ENCODE data around the gene NDFIP1. TPM values are rescaled to one million over a fixed set of nuclear protein-coding genes. Genes with fewer than 3 reads are reported as not detected.

Gene NDFIP1
- total RNA-seq, 1 experiment from 2014 or later: 26.6 TPM

DNA sequence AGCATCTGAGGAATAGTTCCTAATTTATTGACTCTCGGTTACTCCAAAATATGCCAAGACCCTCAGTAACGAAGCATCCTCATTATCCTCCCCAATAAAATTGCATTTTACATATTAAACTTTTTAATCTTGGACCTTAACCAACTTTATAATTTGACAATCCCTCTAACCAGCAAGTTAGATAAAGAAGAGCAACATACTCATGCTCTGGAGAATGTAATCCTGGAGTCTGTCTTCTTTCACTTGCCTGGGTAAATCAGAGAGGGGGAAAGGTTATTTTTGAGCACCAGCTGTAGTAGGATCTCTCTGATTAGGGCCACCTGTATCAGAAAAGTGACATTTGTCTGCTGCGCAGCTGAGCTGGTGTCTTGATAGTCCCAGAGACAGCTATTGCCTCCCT, 59.8 kb downstream of the NDFIP1 start:
- H3K27ac Mint-ChIP-seq: no peak overlapping the region
- WGBS (ENCODE audit: extremely low coverage, insufficient read length, low lambda C conversion rate): no CpG with 5 or more reads among the region's 3 CpGs

More for the DNA sequence above, 59.8 kb downstream of the NDFIP1 start:
- peaks cover 27% of the 10 kb centered on the region in 2 experiments for H3K4me1 Mint-ChIP-seq
- H3K36me3 Mint-ChIP-seq (ENCODE audit: insufficient read depth in 1 of 3, low read depth in 3 of 3): peaks cover 0 to 2% (median 0%) of the 10 kb centered on the region in 3 experiments; a peak in 1 of 7 replicates
- no peaks in the 10 kb centered on the region; a peak in 1 of 5 replicates for H3K9me3 Mint-ChIP-seq
- Histone ChIP-seq H4K8ac (replicated peaks; ENCODE audit: insufficient read length, low read depth, low read length) (no peak overlapping the region), H2AK5ac (ENCODE audit: insufficient read length, low read length) (no peak overlapping the region), H3K79me2 (ENCODE audit: insufficient read depth, low read length) (no peaks in the 10 kb centered on the region; the same call in 1 of the 2 replicates), H3K27ac (ENCODE audit: insufficient read length, low read depth, low read length) (no peak overlapping the region), H3T11ph (ENCODE audit: low read length) (no peak overlapping the region), H3K4me1 (ENCODE audit: insufficient read depth, low read length) (peaks cover 3% of the 10 kb centered on the region; the same call in 1 of the 2 replicates), H3K27me3 (ENCODE audit: insufficient read depth, low read length) (no peaks in the 10 kb centered on the region), H2BK20ac (ENCODE audit: low read depth, low read length, poor library complexity, severe bottlenecking) (no peak overlapping the region), H3K4me2 (ENCODE audit: insufficient read depth, insufficient read length, low read length) (no peak overlapping the region), H4K20me1 (ENCODE audit: control insufficient read depth, insufficient read depth, insufficient read length) (no peaks in the 10 kb centered on the region), H3K23me2 (ENCODE audit: insufficient read length, low read depth, low read length, poor library complexity, severe bottlenecking) (no peaks in the 10 kb centered on the region), H3K9me3 (ENCODE audit: control insufficient read depth, low read depth, low read length) (no peaks in the 10 kb centered on the region), H3K18ac (ENCODE audit: insufficient read length, low read depth, low read length) (no peak overlapping the region), H2BK15ac (ENCODE audit: low read depth, low read length) (no peak overlapping the region), H4K5ac (ENCODE audit: insufficient read length, low read depth, low read length) (no peak overlapping the region), H3K14ac (ENCODE audit: insufficient read depth, low read length) (no peak overlapping the region), H2BK120ac (ENCODE audit: low read depth, low read length, poor library complexity, severe bottlenecking) (no peak overlapping the region), H2BK12ac (ENCODE audit: insufficient read length, low read depth, low read length) (no peak overlapping the region), H3K9ac (ENCODE audit: extremely low read depth, insufficient read length, low read length) (no peak overlapping the region), H2AFZ (ENCODE audit: low read length) (no peak overlapping the region), H3K23ac (ENCODE audit: insufficient read length, low read depth, low read length) (no peak overlapping the region), H2BK5ac (ENCODE audit: insufficient read length, low read length) (no peak overlapping the region), H4K91ac (ENCODE audit: insufficient read length, low read depth, low read length) (no peak overlapping the region), H3K79me1 (ENCODE audit: insufficient read depth, low read depth, low read length, poor library complexity, severe bottlenecking) (no peaks in the 10 kb centered on the region), H3K56ac (ENCODE audit: insufficient read length, low read depth, low read length) (no peak overlapping the region), H3K4ac (ENCODE audit: low read depth, low read length) (no peak overlapping the region)
- H3K4me3 Mint-ChIP-seq: no peak overlapping the region
- H3K27me3 Mint-ChIP-seq (ENCODE audit: low read depth): no peaks in the 10 kb centered on the region
- TF ChIP-seq, protein P1, sequence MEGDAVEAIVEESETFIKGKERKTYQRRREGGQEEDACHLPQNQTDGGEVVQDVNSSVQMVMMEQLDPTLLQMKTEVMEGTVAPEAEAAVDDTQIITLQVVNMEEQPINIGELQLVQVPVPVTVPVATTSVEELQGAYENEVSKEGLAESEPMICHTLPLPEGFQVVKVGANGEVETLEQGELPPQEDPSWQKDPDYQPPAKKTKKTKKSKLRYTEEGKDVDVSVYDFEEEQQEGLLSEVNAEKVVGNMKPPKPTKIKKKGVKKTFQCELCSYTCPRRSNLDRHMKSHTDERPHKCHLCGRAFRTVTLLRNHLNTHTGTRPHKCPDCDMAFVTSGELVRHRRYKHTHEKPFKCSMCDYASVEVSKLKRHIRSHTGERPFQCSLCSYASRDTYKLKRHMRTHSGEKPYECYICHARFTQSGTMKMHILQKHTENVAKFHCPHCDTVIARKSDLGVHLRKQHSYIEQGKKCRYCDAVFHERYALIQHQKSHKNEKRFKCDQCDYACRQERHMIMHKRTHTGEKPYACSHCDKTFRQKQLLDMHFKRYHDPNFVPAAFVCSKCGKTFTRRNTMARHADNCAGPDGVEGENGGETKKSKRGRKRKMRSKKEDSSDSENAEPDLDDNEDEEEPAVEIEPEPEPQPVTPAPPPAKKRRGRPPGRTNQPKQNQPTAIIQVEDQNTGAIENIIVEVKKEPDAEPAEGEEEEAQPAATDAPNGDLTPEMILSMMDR (conservative IDR thresholded peaks at IDR 0.05): no peak
- DNase-seq: no peak

Measured in H9 (cell line).